Astrocyte (in vitro differentiated cells and primary cell): ENCODE data around the gene RASGRF2.

Experiments
- CTCF ChIP-seq: IDR thresholded peaks from 2 replicates; pipeline ENCODE4 v1.5.1; 2011; ENCODE audit warnings: low read depth, mild to moderate bottlenecking, inconsistent platforms, low read length, moderate library complexity; ENCODE audit not compliant: insufficient read depth
- EZH2 ChIP-seq: IDR thresholded peaks from 2 replicates; pipeline ENCODE4 v1.6.1; 2012; ENCODE audit warnings: mild to moderate bottlenecking, low read length, inconsistent platforms; ENCODE audit not compliant: insufficient read depth

- TF ChIP-seq EZH2 = no peak
- no peak for TF ChIP-seq CTCF
These were observed 67.4 kb downstream of the RASGRF2 start for GRCh38 chr5:81027481-81028058.
